ENCODE data around the gene RAPGEF6.
A peak's percentile ranks its signal among the peaks of the same experiment; 100 is the strongest.
"Not testable (repeated sequence)": the region's sequence is repeated elsewhere in the genome, so short reads cannot be mapped to it uniquely, and the experiment has no call there.

The RAPGEF6 gene

GRCh38 chr5:131608597-131608996 lies 26.4 kb downstream of the RAPGEF6 start:
- no peak for DNase-seq

DNA sequence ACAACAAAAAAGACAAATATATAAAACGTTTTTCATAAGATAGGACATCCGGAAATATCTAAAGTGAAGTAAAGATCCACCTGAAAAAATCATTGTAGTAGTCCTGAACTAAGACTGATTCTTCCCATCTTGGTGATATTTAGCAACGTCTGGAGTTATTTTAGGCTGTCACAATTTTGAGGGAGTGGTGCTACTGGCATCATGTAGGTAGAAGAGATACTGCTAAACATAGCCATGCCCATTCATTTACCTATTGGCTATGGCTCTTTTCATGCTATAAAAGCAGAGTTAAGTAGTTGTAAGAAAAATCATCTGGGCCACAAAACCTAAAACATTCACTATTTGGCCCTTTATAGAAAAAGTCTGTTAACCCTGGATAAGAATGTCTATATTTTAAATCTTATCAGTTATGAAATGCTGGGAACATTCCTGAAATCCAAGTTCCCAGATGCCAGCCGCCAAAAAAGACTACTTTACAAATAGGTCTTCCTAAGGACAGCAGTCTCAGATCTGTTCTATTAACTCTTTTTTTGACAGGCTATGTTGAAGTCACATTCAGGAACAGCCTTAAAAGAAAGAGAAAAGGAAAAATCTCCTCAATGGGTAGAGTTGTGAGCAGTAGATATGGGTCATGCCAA lies 27.0 kb downstream of the RAPGEF6 start:
- DNase-seq = no peak

- DNase-seq = no peak
Observed at GRCh38 chr5:131607418-131607817, 27.6 kb downstream of the RAPGEF6 start.

DNA sequence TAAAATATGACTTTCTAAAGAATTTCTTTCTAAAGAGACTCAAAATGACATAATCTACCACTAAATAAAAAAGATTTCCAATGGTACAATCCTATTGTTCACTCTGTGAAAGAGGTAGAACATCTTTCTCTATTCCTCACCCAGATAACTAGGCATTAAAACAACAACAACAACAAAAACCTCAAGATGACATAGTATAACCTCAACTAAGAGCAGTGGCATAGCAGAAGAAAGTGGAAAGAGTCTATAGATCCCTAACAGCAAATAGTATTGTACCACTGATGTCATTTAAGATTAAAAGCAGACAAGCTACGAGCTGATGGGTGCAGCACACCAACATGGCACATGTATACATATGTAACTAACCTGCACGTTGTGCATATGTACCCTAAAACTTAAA lies 29.9 kb downstream of the RAPGEF6 start:
- no peak for DNase-seq

DNA sequence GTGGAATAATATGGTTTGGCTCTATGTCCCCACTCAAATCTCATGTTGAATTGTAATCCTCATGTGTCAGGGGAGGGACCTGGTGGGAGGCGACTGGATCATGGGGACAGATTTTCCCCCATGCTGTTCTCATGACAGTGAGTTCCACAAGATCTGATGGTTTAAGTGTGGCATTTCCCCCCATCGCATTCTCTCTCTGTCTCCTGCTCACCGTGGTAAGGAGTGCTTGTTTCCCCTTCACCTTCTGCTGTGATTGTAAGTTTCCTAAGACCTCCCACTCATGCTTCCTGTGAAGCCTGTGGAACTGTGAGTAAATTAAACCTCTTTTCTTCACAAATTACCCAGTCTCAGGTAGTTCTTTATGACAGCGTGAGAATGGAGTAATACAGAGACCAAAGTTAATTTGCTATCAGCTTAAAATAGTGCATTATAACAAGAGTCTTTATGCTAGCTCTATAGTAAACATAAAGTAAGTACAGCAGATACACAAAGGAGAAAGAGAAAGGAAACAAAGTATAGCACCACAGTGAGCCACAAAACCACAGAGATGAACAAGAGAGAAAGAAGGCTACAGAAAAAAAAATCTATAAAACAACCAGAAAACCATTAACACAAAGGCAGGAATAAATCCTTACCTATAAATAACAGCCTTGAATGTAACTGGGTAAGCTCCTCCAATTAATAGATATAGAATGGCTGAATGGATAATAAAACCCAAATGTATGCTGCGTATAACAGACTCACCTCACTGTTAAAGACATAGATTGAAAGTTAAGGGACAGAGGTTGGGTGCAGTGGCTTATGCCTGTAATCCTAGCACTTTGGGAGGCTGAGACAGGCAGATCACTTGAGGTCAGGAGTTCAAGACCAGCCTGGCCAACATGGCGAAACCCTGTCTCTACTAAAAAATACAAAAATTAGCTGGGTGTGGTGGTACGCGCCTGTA lies 39.7 kb downstream of the RAPGEF6 start:
- DNase-seq = peak; percentile 52

DNA sequence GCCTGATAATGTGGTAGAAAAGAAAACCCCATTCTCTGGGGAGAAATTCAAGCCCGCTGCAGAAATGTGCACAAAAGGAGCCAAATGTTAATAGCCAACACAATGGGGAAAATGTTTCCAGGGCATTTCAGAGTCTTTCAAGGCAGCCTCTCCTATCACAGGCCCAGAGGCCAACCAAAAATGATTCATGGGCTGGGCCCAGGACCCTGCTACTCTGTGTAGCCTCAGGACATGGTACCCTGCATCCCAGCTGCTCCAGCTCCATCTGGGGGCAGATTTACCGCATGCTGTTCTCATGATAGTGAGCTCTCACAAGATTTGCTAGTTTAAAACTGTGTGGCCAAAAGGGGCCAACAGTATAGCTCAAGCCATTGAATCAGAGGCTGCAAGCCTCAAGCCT lies 41.1 kb downstream of the RAPGEF6 start:
- DNase-seq = no peak

DNA sequence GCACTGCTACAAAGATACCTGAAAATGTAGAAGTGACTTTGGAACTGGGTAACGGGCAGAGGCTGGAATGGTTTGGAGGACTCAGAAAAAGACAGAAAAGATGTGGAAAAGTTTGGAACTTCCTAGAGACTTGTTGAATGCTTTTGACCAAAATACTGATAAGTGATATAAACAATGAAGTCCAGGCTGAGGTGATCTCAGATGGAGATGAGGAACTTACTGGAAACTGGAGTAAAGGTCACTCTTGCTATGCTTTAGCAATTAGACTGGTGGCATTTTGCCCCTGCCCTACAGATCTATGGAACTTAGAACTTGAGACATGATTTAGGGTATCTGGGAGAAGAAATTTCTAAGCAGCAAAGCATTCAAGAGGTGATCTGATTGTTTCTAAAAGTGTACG lies 41.6 kb downstream of the RAPGEF6 start:
- DNase-seq = not testable (repeated sequence)

DNA sequence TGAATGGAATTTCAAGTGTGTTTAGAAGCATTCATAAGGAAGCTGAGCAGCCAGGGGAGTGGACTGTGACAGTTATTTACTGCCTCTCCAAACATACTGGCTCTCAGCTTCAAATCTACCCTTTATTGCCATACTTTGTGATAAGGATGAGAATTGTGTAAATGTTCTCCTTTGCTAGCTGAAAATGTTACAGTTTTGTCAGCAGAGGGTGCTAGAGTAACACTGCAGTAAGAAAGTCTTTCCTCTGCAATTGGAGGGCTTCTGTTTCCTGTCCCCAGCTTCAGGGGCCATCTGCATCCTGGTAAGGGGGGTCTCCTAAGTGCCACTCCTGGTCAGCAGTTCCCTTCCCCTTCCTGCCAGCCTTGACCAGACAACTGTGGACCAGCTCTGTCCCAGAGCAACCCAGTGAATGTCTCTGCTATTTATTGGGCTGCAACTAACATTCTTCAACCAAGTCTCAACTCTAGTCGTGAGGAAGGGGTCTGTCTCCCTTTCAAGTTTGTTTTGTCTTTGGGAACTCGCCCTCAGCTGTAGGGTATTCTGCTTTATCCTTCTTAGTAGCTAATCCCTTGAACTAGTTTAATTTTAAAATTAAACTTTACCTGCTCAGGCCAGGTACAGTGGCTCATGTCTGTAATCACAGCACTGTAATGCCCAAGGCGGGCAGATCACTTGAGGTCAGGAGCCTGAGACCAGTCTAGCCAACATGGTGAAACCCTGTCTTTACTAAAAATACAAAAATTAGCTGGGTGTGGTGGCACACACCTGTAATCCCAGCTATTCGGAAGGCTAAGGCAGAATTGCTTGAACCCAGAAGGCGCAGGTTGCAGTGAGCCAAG lies 45.3 kb downstream of the RAPGEF6 start:
- peak; percentile 49 for DNase-seq

DNA sequence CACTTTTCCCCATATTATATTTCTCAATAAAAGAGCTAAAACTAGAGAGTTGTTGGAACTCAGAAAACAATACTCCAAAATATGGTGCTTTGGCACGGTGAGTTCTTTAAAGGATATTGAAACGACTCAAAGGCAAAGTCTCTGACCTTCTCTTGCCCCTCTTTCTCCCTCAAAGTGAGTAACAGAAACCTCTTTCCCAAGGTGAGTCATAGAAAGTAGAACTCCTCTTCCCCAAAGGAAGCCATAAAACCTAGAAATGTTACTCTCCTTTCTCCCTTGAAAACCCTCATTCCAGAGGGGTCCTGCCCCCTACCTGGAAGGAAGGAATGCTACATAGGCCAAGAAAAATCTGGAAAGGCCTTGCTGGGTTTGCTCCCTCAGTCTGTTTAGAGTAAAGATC lies 47.5 kb downstream of the RAPGEF6 start:
- no peak for DNase-seq

GRCh38 chr5:131581702-131582101 lies 53.3 kb downstream of the RAPGEF6 start:
- DNase-seq = no peak

DNA sequence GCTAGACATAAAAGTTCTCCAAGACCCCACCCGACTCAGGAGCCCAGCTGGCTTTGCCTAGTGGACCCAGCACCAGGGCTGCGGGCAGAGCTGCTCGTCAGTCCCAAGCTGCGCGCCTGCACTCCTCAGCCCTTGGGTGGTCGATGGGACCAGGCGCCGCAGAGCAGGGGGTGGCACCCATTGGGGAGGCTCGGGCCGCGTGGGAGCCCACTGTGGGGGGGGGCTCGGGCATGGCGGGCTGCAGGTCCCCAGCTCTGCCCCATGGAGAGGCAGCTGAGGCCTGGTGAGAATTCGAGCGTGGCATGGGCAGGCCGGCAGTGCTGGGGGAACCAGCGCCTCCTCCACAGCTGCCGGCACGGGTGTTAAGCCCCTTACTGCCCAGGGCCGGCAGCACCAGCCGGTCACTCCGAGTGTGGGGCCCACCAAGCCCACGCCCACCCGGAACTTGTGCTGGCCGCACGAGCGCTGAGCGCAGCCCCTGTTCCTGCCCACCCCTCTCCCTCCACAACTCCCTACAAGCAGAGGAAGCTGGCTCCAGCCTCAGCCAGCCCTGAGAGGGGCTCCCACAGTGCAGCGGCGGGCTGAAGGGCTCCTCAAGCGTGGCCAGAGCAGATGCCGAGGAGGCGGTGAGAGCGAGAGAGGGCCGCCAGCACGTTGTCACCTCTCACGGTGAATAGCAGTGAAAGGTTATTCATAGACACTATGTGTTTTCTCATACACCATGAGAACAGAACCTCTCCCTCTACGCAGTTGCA lies 54.9 kb downstream of the RAPGEF6 start:
- no peak for DNase-seq

GRCh38 chr5:131575660-131576227 lies 59.3 kb downstream of the RAPGEF6 start:
- DNase-seq = no peak

DNA sequence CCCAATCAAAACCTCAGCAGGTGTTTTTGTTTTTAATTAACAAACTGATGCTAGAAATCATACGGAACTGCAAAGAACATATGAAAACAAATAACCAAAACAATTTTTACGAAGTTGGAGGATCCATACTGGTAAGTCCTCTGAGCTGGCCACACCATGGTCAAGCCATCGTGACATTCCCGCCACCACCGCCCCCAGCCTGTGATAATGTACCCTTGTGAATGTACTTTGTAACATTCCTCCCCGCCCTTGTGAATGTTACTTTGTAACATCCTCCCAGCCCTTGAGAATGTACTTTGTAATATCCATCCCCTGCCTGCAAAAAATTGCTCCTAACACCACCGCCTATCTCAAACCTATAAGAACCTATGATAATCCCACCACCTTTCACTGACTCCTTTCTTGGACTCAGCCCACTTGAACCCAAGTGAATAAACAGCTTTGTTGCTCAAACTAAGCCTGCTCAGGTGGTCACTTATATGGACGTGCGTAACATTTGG lies 63.3 kb downstream of the RAPGEF6 start:
- DNase-seq = no peak

GRCh38 chr5:131570757-131571156 lies 64.3 kb downstream of the RAPGEF6 start:
- no peak for DNase-seq

- DNase-seq = no peak
Observed at GRCh38 chr5:131564229-131564652, 70.8 kb downstream of the RAPGEF6 start.

- no peak for DNase-seq
Observed at GRCh38 chr5:131563434-131564228, 71.4 kb downstream of the RAPGEF6 start.

DNA sequence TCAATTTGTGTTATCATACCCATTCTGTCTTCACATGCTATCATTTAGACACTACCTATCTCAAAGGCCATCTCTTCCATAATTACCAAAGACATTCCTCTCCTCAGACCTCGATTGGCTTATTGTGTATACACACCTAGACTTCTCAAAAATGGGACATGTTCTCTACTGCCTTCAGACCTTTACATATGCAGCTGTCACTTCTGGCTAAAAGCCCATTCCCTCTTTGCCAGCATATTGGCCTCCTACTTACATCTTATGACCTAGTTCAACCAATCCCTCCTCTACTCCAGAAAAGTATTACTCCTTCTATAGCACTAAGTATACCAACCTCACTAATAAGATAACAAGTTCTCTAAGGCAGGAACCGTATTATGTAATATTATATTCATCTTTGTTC lies 84.4 kb downstream of the RAPGEF6 start:
- no peak for DNase-seq

- DNase-seq = peak; percentile 60
Observed at GRCh38 chr5:131548176-131548575, 86.9 kb downstream of the RAPGEF6 start.

- DNase-seq = no peak
Observed at GRCh38 chr5:131545845-131546244, 89.2 kb downstream of the RAPGEF6 start.

- DNase-seq = no peak
Observed at GRCh38 chr5:131542723-131543122, 92.3 kb downstream of the RAPGEF6 start.

GRCh38 chr5:131541762-131542161 lies 93.3 kb downstream of the RAPGEF6 start:
- DNase-seq = no peak

Measured in central memory CD4-positive, alpha-beta T cell (primary cell).